ENCODE data around the gene ISL1. TPM values are rescaled to one million over a fixed set of nuclear protein-coding genes. Genes with fewer than 3 reads are reported as not detected.

ISL1 gene
- not detected in 2 replicates for total RNA-seq

DNA sequence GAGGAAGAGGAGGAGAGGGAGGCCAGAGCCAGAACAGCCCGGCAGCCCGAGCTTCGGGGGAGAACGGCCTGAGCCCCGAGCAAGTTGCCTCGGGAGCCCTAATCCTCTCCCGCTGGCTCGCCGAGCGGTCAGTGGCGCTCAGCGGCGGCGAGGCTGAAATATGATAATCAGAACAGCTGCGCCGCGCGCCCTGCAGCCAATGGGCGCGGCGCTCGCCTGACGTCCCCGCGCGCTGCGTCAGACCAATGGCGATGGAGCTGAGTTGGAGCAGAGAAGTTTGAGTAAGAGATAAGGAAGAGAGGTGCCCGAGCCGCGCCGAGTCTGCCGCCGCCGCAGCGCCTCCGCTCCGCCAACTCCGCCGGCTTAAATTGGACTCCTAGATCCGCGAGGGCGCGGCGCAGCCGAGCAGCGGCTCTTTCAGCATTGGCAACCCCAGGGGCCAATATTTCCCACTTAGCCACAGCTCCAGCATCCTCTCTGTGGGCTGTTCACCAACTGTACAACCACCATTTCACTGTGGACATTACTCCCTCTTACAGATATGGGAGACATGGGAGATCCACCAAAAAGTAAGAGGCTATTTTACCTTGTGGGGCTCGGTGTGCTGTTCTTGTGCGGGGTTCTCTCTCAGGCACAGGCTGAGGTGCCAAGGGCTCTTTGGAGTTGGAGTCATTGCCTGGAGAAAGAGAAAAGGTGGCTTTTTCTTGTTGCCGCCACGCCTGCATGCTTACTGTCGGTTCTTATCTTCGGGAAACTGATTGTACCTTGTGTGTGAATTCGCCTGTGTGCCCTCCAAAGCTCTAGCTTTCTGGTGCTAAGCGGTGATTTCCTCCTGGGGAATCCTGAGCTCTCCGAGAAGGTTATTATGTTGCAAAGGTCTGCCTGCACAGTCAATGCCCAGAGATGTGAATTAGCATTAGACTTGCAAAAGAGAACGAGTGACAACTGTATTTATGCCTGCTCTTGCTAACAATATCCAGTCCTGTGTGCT lies at the start of gene ISL1:
ISL1 (plus strand) TSS at position 318 of the 991 bp plus-strand sequence; CDS start at position 542, 224 bp downstream.
- H3K4me3 ChIP-seq (ENCODE audit: low read depth, low read length), result peak within 1 kb of the TSS; percentile 14
- TF ChIP-seq CTCF (IDR thresholded peaks at IDR 0.05; ENCODE audit: insufficient read depth, low read depth, low read length), result no peak
- DNase-seq (ENCODE audit: low read depth), result peak; percentile 32

GRCh38 chr5:51336878-51337277 lies 46.4 kb upstream of the ISL1 start:
- TF ChIP-seq CTCF (IDR thresholded peaks at IDR 0.05; ENCODE audit: insufficient read depth, low read depth, low read length), result no peak
- no peak for DNase-seq (ENCODE audit: low read depth)
- H3K4me3 ChIP-seq (ENCODE audit: low read depth, low read length), result no peak overlapping the region

DNA sequence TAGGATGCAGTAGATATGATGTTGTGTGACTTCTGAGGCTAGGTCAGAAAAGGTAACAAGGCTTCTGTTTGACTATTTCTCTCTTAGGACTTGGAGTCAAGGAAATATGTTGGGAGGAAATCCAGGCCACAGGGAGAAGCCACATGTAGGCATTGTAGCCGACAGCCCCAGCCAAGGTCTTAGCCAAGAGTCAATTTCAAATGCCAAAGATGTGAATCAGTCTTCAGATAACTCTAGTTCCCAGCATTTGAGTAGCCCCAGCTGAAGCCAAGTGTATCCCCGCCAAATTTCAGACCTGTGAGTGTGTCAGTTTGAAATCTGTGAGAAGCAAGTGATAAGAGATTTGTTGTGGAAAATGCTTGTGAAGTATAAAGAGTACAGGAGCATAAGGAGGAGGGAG lies 38.1 kb upstream of the ISL1 start:
- H3K4me3 ChIP-seq (ENCODE audit: low read depth, low read length), result no peak overlapping the region
- TF ChIP-seq CTCF (IDR thresholded peaks at IDR 0.05; ENCODE audit: insufficient read depth, low read depth, low read length), result no peak
- no peak for DNase-seq (ENCODE audit: low read depth)

GRCh38 chr5:51347157-51347556 lies 36.1 kb upstream of the ISL1 start:
- H3K4me3 ChIP-seq (ENCODE audit: low read depth, low read length), result no peak overlapping the region
- DNase-seq (ENCODE audit: low read depth), result no peak
- TF ChIP-seq CTCF (IDR thresholded peaks at IDR 0.05; ENCODE audit: insufficient read depth, low read depth, low read length), result no peak

- no peak overlapping the region for H3K4me3 ChIP-seq (ENCODE audit: low read depth, low read length)
- no peak for TF ChIP-seq CTCF (IDR thresholded peaks at IDR 0.05; ENCODE audit: insufficient read depth, low read depth, low read length)
- no peak for DNase-seq (ENCODE audit: low read depth)
These were observed 35.5 kb upstream of the ISL1 start for GRCh38 chr5:51347704-51348103.

DNA sequence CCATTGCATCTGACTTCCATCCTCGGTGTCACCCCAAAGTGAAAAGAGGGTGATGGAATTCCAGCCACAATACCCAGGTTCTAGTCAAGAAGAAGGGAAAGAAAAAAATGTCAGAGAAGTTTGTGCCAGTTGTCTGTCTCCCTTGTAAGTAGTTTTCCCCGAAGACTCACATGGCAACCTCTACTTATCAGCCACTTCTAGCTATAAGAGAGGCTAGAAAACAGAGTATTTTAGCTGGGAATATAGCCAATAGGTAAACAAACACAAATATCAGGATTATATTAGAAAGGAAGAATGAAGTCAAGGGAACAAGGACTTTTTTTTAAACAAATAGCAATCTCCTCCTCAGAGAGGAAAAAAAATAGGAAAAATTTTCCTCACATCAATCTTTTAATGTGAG lies 12.2 kb upstream of the ISL1 start:
- no peak for DNase-seq (ENCODE audit: low read depth)
- no peak for TF ChIP-seq CTCF (IDR thresholded peaks at IDR 0.05; ENCODE audit: insufficient read depth, low read depth, low read length)
- no peak overlapping the region for H3K4me3 ChIP-seq (ENCODE audit: low read depth, low read length)

Data from fibroblast of villous mesenchyme (primary cell).